Endometrial microvascular endothelial cells (primary cell): ENCODE measurements around the gene ADGRF4. TPM values are rescaled to one million over a fixed set of nuclear protein-coding genes. Genes with fewer than 3 reads are reported as not detected.
"Not testable (repeated sequence)": the region's sequence is repeated elsewhere in the genome, so short reads cannot be mapped to it uniquely, and the experiment has no call there.

Experiments
- in situ Hi-C: cut with HindIII; loops from 2 replicates; pipeline ENCODE4 v1.10.0; 2017; ENCODE audit warnings: low sequenced_read_pairs, low pct_unique_long_range_greater_than_20kb; ENCODE audit errors: inconsistent ontology term
- total RNA-seq: library from RNA; depleted of rRNA; stranded (reverse); fragments of >200 nt; gene quantifications from one replicate; pipeline ENCODE4 v1.2.3, GENCODE V29; 2015; ENCODE audit errors: inconsistent ontology term

Gene ADGRF4
- total RNA-seq, 1 donor from 2014 or later: not detected

GRCh38 chr6:47727391-47727790, 29.0 kb downstream of the ADGRF4 start:
- in situ Hi-C loops: no loop called here

GRCh38 chr6:47729019-47729418, 30.6 kb downstream of the ADGRF4 start:
- in situ Hi-C loops: no loop called here

DNA sequence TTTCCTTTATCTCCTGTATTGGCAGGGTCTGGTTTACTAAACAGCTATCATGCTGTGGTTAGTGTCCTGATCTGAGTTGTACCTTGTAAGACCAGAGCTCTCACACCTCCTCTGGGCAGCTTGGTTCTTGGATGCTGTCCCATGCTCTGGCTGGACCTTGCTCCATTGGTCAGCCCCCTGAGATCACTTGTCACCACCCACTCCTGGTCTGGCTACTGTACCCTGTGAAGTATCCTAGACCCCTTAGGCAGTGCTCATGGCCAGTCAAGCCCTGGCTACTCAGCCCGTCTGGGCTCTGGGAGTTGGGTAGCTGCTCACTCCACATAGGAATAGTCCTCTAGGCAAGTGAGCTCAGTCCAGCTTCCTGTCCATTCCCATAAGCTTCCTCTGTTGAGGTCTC, 31.1 kb downstream of the ADGRF4 start:
- in situ Hi-C loops: no loop called here

DNA sequence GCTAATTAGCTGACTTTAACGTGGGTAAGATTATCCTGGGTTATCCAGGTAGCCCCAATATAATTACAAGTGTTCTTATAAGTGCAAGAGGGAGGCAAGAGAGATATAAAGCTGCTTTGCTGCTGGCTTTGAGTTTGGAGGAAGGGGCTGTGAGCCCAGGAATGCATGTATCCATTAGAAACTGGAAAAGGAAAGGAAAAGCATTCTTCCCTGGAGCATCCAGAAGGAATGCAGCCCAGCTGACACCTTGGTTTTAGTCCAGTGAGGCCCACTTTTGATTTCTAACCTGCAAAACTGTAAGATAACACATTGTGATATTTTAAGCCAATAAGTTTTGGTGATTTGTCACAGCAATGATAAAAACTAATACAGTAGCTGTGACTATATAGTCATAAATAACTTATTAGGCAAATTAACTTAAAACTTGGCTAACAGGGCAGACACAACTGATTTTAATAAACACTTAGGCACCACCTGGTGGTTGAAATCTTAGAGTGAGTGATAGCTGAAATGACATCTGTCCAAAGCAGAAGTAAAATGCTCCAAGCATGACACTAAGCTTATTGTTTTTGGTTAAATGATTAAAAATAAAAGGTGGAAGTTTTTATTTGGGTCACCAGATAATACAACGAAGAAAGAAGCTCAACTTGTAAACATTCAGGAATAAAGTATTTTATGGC, 35.6 kb downstream of the ADGRF4 start:
- in situ Hi-C loops: no loop called here

- in situ Hi-C loops: no loop called here
Observed at GRCh38 chr6:47734831-47735481, 36.6 kb downstream of the ADGRF4 start.

DNA sequence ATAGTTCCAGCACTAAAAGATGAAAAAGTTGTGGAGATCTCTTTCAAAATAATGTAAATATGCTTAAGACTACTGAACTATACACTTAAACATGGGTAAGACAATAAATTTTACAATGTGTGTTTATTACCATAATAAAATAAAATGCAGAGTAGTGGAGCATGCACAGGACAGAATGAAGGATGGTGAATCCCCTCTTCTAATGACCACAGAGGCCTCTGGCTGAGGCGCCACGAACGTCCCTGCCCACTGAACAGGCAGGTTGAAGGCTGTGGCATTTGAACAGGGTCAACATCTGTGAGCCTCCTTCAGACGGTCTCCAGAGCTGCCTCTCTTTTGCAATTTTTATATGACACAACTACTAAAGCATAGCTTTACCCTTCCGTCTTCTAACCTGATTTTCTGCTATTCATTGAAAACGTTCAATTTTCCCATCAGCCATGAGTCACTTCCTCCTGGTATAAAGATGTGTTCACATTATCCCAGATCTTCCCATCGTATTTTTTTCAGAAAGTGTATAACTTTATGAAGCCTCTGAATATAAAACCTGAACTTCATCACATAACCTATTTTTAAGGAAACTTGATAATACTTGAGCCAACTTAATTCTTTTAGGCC, 37.8 kb downstream of the ADGRF4 start:
- in situ Hi-C loops: no loop called here

GRCh38 chr6:47737406-47737805, 39.0 kb downstream of the ADGRF4 start:
- in situ Hi-C loops: no loop called here

DNA sequence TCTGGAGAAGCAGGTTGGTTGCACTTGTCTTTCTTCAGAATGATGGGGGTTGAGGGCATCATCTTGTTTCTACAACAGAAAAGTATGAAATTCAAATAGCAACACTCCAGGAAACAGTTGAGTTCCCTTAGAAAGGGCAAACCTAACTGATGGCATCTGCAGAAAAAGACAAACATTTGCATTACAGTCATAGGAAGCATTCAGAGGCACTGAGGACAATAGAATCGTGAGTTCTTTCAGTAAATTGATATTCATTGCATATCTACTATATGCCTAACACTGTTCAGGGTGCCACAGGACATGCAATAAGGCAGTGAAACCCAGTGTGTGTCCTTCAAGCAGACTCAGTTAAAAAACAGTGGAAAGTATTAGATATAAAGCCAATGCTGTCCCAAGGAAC, 42.3 kb downstream of the ADGRF4 start:
- in situ Hi-C loops: no loop called here

DNA sequence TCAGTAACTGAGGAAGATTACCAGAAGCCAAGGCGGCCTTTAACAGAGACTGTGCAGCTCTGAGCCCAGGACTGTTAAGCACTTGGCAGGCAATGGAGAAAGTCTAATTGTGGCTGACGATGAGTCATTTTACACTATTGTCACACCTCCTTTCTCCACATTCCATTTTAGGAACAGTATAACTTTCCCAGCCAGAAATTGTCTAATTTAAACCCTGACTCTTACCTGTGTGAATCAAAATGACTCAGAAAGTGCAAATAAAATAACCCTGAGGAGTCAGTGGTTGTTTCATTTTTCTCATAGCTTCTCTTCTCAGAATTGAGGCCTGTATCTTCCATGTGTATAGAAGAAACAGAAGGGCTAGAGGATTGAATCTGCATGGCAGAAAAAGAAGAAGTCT, 43.4 kb downstream of the ADGRF4 start:
- in situ Hi-C loops: no loop called here

DNA sequence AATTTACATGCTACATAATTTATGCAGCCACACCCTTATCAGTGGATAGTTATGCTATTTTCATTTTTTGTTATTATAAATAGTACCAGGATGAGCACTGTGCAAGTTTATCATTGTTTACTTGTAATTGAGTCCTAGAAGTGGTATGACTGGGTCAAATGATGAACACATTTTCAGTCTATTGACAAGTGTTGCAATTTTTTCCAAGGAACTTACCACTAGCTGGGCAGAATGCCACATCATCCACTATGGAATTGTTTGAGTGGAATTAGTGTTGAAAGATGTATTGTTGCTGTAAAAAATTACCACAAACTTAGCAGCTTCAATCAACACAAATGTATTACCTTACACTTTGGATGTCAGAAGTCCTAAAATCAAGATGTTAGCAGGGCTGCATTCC, 45.4 kb downstream of the ADGRF4 start:
- in situ Hi-C loops: no loop called here

GRCh38 chr6:47745269-47745668, 46.9 kb downstream of the ADGRF4 start:
- in situ Hi-C loops: not testable (repeated sequence)

- in situ Hi-C loops: no loop called here
Observed at GRCh38 chr6:47749757-47750156, 51.4 kb downstream of the ADGRF4 start.

DNA sequence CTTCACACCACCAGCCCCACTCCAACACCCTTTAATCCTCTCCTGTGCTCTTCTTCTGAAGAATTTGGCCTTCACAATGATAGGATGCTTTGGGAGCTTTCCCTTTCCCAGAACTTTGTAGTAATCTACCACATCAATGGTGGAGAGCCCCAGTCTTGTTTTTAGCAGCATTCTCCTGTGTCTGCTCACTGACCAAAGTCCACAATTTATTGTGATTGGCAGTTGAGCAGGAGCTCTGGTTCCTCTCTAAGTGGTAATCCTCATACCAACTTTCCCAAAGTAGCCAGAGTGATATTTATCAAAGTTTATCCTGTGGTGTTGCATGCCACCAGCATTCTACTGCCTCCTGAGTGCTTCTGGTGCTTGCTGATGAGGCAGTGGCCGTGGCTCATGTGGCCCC, 54.4 kb downstream of the ADGRF4 start:
- in situ Hi-C loops: no loop called here

DNA sequence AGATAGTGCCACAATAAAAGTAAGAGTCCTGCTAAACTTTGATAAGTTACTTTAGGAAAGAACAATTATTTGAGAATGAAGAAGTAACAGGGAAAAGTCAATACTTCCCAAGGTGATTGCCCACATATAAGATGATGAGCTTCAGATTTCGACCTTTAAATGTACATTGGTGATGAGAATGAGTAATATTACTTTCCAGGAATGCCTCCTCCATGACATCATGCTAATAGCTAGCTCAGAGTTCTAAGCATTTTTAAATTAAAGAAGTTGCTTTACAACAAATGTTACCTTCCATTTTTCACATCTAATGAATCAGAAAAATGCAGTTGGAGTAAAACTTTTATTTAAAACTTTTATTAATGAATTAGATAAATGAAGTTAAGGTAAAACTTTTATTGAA, 61.0 kb downstream of the ADGRF4 start:
- in situ Hi-C loops: no loop called here

DNA sequence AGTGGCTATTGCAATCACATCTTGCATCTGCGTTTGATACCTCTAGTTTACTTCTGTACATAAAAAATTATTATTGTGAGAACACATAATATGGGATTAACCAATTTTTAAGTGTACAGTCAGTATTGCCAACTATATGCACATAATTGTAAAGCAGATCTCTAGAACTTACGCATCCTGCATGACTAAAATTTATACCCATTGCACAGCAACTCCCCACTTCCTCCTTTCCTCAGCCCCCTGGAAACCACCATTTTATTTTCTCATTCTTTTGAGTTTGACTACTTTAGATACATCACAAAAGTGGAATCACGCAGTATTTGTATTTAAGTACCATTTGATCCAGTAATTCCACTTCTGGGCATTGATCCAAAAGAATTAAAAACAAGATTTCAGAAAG, 64.1 kb downstream of the ADGRF4 start:
- in situ Hi-C loops: no loop called here

GRCh38 chr6:47766445-47766844, 68.1 kb downstream of the ADGRF4 start:
- in situ Hi-C loops: no loop called here

DNA sequence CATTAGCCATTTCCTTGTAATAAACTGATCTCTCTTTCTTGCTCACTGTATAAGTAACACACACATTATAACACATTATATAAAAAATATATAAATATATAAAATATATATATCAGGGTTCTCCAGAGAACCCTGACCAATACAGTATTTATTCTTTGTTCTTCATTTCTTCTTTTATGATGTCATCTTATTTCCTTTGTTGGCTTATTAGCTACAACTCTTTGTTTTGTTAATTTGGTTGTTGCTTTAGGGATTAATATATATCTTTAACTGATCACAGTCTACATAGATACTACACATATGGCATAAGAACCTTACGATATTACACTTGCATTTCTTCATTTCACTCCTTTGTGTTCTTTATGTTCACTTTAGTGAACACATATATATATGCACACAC, 68.7 kb downstream of the ADGRF4 start:
- in situ Hi-C loops: no loop called here

- in situ Hi-C loops: no loop called here
Observed at GRCh38 chr6:47769982-47770381, 71.6 kb downstream of the ADGRF4 start.
